Bronchial epithelial cell (primary cell): ENCODE measurements around the gene ADNP2. TPM values are rescaled to one million over a fixed set of nuclear protein-coding genes. Genes with fewer than 3 reads are reported as not detected.

Experiments used
- DNase-seq: peaks from one replicate; pipeline ENCODE4 v3.0.0-alpha.2; 2010; ENCODE audit warnings: low read depth
- FAIRE-seq: peaks from 2 replicates; lab custom pipeline; 2011; peaks lifted over from hg19 to GRCh38; lab: Jason Lieb, UNC
- H3K27me3 ChIP-seq: 2 replicates; pipeline ENCODE4 v1.5.1; 2011; ENCODE audit warnings: low read length; ENCODE audit not compliant: control insufficient read depth, insufficient read depth
- H3K36me3 ChIP-seq: 2 replicates; pipeline ENCODE4 v1.5.1; 2011; ENCODE audit warnings: low read length; ENCODE audit not compliant: control insufficient read depth, insufficient read depth
- H3K4me3 ChIP-seq: 2 replicates; pipeline ENCODE4 v1.5.1; 2011; ENCODE audit warnings: mild to moderate bottlenecking, low read depth, low read length, control low read depth
- total RNA-seq: library from RNA; depleted of rRNA; stranded (reverse); fragments of >200 nt; gene quantifications from 2 replicates; pipeline ENCODE4 v1.2.1, GENCODE V29; 2014
- TF ChIP-seq, protein P1 (sequence below): IDR thresholded peaks from 2 replicates; pipeline ENCODE4 v1.5.1; 2011; ENCODE audit warnings: mild to moderate bottlenecking, moderate library complexity, low read length, control low read depth, inconsistent platforms; ENCODE audit not compliant: insufficient read depth, severe bottlenecking

ADNP2 gene
- total RNA-seq, 1 donor from 2014 or later = 21.6 TPM

DNA sequence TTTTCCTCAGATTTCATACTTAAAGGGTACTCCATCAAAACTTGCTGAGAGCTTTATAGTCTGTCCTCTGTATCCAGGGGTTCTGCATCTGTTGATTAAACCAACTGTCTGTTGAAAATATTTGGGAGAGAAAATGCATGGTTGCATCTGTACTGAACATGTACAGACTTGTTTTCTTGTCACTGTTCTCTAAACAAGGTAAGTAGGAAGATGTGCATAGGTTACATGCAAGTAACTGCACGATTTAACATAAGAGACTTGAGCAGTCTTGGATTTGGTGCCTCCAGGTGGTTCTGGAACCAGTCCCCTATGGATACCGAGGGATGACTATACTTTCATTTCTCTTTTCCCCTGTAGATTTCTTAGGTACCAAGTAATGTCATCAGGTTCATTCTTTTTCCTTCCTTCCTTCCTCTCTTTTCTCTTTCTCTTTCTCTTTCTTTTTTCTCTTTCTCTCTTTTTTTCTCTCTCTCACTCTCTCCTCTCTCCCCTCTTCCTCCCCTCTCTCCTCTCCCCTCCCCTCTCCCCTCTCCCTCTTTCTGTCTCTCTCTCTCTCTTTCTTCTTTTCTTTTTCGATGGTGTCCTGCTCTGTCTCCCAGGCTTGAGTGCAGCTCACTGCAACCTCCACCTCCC, 23.2 kb downstream of the ADNP2 start:
- peak; percentile 69 for DNase-seq
- Histone ChIP-seq H3K4me3 (no peak overlapping the region), H3K36me3 (peaks cover 9% of the 10 kb centered on the region), H3K27me3 (no peaks in the 10 kb centered on the region)
- FAIRE-seq = no peak
- TF ChIP-seq, protein P1, sequence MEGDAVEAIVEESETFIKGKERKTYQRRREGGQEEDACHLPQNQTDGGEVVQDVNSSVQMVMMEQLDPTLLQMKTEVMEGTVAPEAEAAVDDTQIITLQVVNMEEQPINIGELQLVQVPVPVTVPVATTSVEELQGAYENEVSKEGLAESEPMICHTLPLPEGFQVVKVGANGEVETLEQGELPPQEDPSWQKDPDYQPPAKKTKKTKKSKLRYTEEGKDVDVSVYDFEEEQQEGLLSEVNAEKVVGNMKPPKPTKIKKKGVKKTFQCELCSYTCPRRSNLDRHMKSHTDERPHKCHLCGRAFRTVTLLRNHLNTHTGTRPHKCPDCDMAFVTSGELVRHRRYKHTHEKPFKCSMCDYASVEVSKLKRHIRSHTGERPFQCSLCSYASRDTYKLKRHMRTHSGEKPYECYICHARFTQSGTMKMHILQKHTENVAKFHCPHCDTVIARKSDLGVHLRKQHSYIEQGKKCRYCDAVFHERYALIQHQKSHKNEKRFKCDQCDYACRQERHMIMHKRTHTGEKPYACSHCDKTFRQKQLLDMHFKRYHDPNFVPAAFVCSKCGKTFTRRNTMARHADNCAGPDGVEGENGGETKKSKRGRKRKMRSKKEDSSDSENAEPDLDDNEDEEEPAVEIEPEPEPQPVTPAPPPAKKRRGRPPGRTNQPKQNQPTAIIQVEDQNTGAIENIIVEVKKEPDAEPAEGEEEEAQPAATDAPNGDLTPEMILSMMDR = no peak

DNA sequence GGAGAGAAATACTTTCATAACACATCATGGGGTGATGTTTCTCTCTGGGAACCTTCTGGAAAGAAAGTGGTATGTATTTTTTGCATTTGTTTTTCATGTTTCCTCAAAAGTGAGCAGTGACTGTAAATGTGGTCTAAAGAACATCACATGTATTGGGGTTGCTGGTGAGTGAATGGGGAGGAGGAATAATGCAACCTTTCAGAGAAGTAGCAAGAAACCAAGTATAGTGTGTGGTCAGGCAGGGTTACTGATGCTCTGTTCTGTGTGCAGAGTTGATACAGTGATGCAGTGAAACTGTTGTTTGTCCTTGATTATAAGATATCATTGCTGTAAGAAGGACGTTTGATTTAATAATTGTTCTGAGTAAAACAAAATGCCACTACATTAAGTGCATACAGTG, 24.1 kb downstream of the ADNP2 start:
- Histone ChIP-seq H3K27me3 (no peaks in the 10 kb centered on the region), H3K4me3 (no peak overlapping the region), H3K36me3 (peaks cover 16% of the 10 kb centered on the region)
- no peak for FAIRE-seq
- DNase-seq = no peak
- TF ChIP-seq, protein P1 = no peak

DNA sequence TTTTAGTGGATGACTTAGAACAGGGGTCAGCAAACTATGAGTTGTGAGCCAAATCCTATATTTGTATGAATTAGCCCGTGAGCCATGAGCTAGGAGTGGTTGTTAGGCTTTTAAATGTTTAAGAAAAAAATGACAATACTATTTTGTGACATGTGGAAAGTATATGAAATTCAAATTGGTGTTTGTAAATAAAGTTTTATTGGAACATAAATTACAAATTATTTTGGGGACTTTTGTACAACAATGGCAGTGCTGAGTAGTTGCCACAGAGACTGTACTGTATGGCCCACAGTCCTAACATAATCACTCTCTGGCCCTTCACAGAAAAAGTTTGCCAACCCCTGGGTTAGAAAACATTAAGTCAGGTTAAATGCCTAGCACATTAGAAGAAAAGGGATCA, 26.1 kb downstream of the ADNP2 start:
- DNase-seq (no peak), FAIRE-seq (no peak)
- Histone ChIP-seq H3K4me3 (no peak overlapping the region), H3K27me3 (no peaks in the 10 kb centered on the region), H3K36me3 (peaks cover 17% of the 10 kb centered on the region)
- TF ChIP-seq, protein P1 = no peak

DNA sequence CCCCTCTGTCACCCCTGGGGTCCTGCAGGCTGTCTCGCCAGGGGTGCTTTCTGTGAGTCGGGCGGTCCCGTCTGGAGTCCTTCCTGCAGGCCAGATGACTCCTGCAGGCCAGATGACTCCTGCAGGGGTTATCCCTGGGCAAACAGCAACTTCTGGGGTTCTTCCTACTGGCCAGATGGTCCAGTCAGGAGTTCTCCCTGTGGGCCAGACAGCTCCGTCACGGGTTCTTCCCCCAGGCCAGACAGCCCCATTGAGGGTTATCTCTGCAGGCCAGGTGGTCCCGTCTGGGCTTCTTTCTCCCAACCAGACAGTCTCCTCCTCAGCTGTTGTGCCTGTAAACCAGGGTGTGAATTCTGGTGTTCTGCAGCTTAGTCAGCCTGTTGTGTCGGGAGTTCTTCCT, 27.6 kb downstream of the ADNP2 start:
- Histone ChIP-seq H3K4me3 (no peak overlapping the region), H3K27me3 (no peaks in the 10 kb centered on the region), H3K36me3 (peaks cover 17% of the 10 kb centered on the region)
- TF ChIP-seq, protein P1 = no peak
- no peak for FAIRE-seq
- no peak for DNase-seq

DNA sequence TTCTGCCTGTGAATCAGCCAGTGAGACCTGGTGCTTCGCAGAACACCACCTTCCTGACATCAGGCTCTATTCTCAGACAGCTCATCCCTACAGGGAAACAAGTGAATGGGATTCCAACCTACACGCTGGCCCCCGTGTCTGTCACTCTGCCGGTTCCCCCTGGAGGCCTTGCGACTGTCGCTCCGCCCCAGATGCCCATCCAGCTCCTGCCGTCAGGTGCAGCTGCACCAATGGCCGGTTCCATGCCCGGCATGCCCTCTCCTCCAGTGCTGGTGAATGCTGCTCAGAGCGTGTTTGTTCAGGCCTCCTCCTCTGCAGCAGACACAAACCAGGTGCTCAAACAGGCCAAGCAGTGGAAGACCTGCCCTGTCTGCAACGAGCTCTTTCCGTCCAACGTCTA, 28.1 kb downstream of the ADNP2 start:
- Histone ChIP-seq H3K36me3 (peaks cover 17% of the 10 kb centered on the region), H3K4me3 (no peak overlapping the region), H3K27me3 (no peaks in the 10 kb centered on the region)
- FAIRE-seq (no peak), DNase-seq (no peak)
- TF ChIP-seq, protein P1 = no peak

DNA sequence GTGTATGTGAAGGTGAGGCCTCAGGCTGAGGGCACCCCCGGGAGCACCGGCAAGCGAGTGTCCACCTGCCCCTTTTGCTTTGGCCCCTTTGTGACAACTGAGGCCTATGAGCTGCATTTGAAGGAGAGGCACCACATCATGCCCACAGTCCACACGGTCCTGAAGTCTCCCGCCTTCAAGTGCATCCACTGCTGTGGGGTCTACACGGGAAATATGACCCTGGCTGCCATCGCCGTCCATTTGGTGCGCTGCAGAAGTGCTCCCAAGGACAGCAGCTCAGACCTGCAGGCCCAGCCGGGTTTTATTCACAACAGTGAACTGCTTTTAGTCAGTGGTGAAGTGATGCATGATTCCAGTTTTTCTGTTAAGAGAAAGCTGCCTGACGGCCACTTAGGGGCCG, 28.9 kb downstream of the ADNP2 start:
- TF ChIP-seq, protein P1 = no peak

More for the DNA sequence above, 28.9 kb downstream of the ADNP2 start:
- Histone ChIP-seq H3K27me3 (no peaks in the 10 kb centered on the region), H3K36me3 (peaks cover 17% of the 10 kb centered on the region), H3K4me3 (no peak overlapping the region)
- DNase-seq (no peak), FAIRE-seq (no peak)
